ENCODE results near the gene CUX1. TPM values are rescaled to one million over a fixed set of nuclear protein-coding genes. Genes with fewer than 3 reads are reported as not detected.
A peak's percentile ranks its signal among the peaks of the same experiment; 100 is the strongest.
"Not testable (repeated sequence)": the region's sequence is repeated elsewhere in the genome, so short reads cannot be mapped to it uniquely, and the experiment has no call there.

CUX1 gene
- total RNA-seq, 1 donor, result 99.1 TPM

- no peak for DNase-seq (ENCODE audit: low read depth in 2 of 3, low spot score in 2 of 3)
Measured at GRCh38 chr7:101912716-101913110, 95.3 kb downstream of the CUX1 start.

- DNase-seq (ENCODE audit: low read depth in 2 of 3, low spot score in 2 of 3), result no peak
Measured at GRCh38 chr7:101913247-101913721, 95.9 kb downstream of the CUX1 start.

- DNase-seq (ENCODE audit: low read depth in 2 of 3, low spot score in 2 of 3), result peak in 2 of 3 donors; percentile 65 to 72
Measured at GRCh38 chr7:101913851-101914250, 96.4 kb downstream of the CUX1 start.

GRCh38 chr7:101915000-101915399 lies 97.6 kb downstream of the CUX1 start:
- no peak for DNase-seq (ENCODE audit: low read depth in 2 of 3, low spot score in 2 of 3)

GRCh38 chr7:101916041-101916800 lies 98.8 kb downstream of the CUX1 start:
- DNase-seq (ENCODE audit: low read depth in 2 of 3, low spot score in 2 of 3), result no peak

GRCh38 chr7:101916876-101917275 lies 99.5 kb downstream of the CUX1 start:
- DNase-seq (ENCODE audit: low read depth in 2 of 3, low spot score in 2 of 3), result no peak

GRCh38 chr7:101917566-101917965 lies 100.1 kb downstream of the CUX1 start:
- no peak for DNase-seq (ENCODE audit: low read depth in 2 of 3, low spot score in 2 of 3)

GRCh38 chr7:101918426-101918825 lies 101.0 kb downstream of the CUX1 start:
- no peak for DNase-seq (ENCODE audit: low read depth in 2 of 3, low spot score in 2 of 3)

GRCh38 chr7:101919363-101920115 lies 102.1 kb downstream of the CUX1 start:
- no peak for DNase-seq (ENCODE audit: low read depth in 2 of 3, low spot score in 2 of 3)

- no peak for DNase-seq (ENCODE audit: low read depth in 2 of 3, low spot score in 2 of 3)
Measured at GRCh38 chr7:101921061-101921460, 103.6 kb downstream of the CUX1 start.

- DNase-seq (ENCODE audit: low read depth in 2 of 3, low spot score in 2 of 3), result not testable (repeated sequence)
Measured at GRCh38 chr7:101921546-101922489, 104.4 kb downstream of the CUX1 start.

- no peak for DNase-seq (ENCODE audit: low read depth in 2 of 3, low spot score in 2 of 3)
Measured at GRCh38 chr7:101922631-101923601, 105.5 kb downstream of the CUX1 start.

- DNase-seq (ENCODE audit: low read depth in 2 of 3, low spot score in 2 of 3), result no peak
Measured at GRCh38 chr7:101923602-101923985, 106.2 kb downstream of the CUX1 start.

GRCh38 chr7:101924171-101924570 lies 106.7 kb downstream of the CUX1 start:
- peak in 1 of 3 donors; percentile 25 for DNase-seq (ENCODE audit: low read depth in 2 of 3, low spot score in 2 of 3)

GRCh38 chr7:101926265-101926664 lies 108.8 kb downstream of the CUX1 start:
- no peak for DNase-seq (ENCODE audit: low read depth in 2 of 3, low spot score in 2 of 3)

- DNase-seq (ENCODE audit: low read depth in 2 of 3, low spot score in 2 of 3), result no peak
Measured at GRCh38 chr7:101927389-101927788, 110.0 kb downstream of the CUX1 start.

- peak in 1 of 3 donors; percentile 26 for DNase-seq (ENCODE audit: low read depth in 2 of 3, low spot score in 2 of 3)
Measured at GRCh38 chr7:101927802-101928201, 110.4 kb downstream of the CUX1 start.

GRCh38 chr7:101929256-101929655 lies 111.8 kb downstream of the CUX1 start:
- no peak for DNase-seq (ENCODE audit: low read depth in 2 of 3, low spot score in 2 of 3)

- not testable (repeated sequence) for DNase-seq (ENCODE audit: low read depth in 2 of 3, low spot score in 2 of 3)
Measured at GRCh38 chr7:101929911-101930310, 112.5 kb downstream of the CUX1 start.

- DNase-seq (ENCODE audit: low read depth in 2 of 3, low spot score in 2 of 3), result no peak
Measured at GRCh38 chr7:101932083-101932482, 114.7 kb downstream of the CUX1 start.
